Loucy (cell line): ENCODE measurements around the gene HES5.

Source experiments
- H2AFZ ChIP-seq: fragments of 200-600 bp; sonication (generic); 2 replicates; pipeline ENCODE4 v1.6.0; 2016; ENCODE audit warnings: antibody characterized with exemption, mild to moderate bottlenecking, low read length, moderate library complexity
- H3F3A ChIP-seq: fragments of 200-600 bp; 2 replicates; pipeline ENCODE4 v1.6.0; 2016; ENCODE audit warnings: antibody characterized with exemption, low read depth, mild to moderate bottlenecking
- H3K27me3 ChIP-seq: fragments of 200-600 bp; sonication (generic); 2 replicates; pipeline ENCODE4 v1.6.1; 2014; ENCODE audit warnings: low read length, mild to moderate bottlenecking; ENCODE audit not compliant: insufficient read depth, poor library complexity, severe bottlenecking
- H3K36me3 ChIP-seq: fragments of 200-600 bp; sonication (generic); 2 replicates; pipeline ENCODE4 v1.6.1; 2016; ENCODE audit warnings: low read length; ENCODE audit not compliant: insufficient read depth
- H3K4me1 ChIP-seq: fragments of 200-600 bp; sonication (generic); 2 replicates; pipeline ENCODE4 v1.5.1; 2014; ENCODE audit warnings: low read length, mild to moderate bottlenecking; ENCODE audit not compliant: insufficient read depth, poor library complexity, severe bottlenecking
- H3K4me2 ChIP-seq: fragments of 200-600 bp; sonication (generic); 2 replicates; pipeline ENCODE4 v1.6.0; 2014; ENCODE audit warnings: antibody characterized with exemption, low read length, low read depth, mild to moderate bottlenecking; ENCODE audit not compliant: poor library complexity, severe bottlenecking
- H3K4me3 ChIP-seq: fragments of 200-600 bp; sonication (generic); 2 replicates; pipeline ENCODE4 v1.5.1; 2014; ENCODE audit warnings: low read length, mild to moderate bottlenecking, mixed read lengths; ENCODE audit not compliant: poor library complexity, severe bottlenecking
- H3K79me2 ChIP-seq: fragments of 200-600 bp; sonication (generic); 2 replicates; pipeline ENCODE4 v1.6.1; 2014; ENCODE audit warnings: low read length; ENCODE audit not compliant: insufficient read depth
- H3K9ac ChIP-seq: fragments of 200-600 bp; sonication (generic); 2 replicates; pipeline ENCODE4 v1.6.0; 2014; ENCODE audit warnings: mild to moderate bottlenecking, low read depth, low read length, moderate library complexity; ENCODE audit not compliant: poor library complexity, severe bottlenecking
- H3K9me2 ChIP-seq: fragments of 200-600 bp; sonication (generic); replicated peaks from 2 replicates; pipeline ENCODE4 v1.6.1; 2016; ENCODE audit warnings: low read depth, low read length, mixed read lengths
- H3K9me3 ChIP-seq: fragments of 200-600 bp; sonication (generic); 2 replicates; pipeline ENCODE4 v1.6.1; 2014; ENCODE audit warnings: mild to moderate bottlenecking, antibody characterized with exemption, low read length, low read depth; ENCODE audit not compliant: insufficient read depth
- H4K20me1 ChIP-seq: fragments of 200-600 bp; sonication (generic); 2 replicates; pipeline ENCODE4 v1.6.0; 2014; ENCODE audit warnings: antibody characterized with exemption, low read length, mild to moderate bottlenecking; ENCODE audit not compliant: insufficient read depth, poor library complexity, severe bottlenecking
- CTCF ChIP-seq: fragments of 200-600 bp; sonication (generic); conservative IDR thresholded peaks from 2 replicates; pipeline ENCODE4 v1.5.1; 2014; ENCODE audit warnings: mild to moderate bottlenecking, antibody characterized with exemption, low read length
- EZH2phosphoT487 ChIP-seq: fragments of 200-600 bp; IDR thresholded peaks from 2 replicates; pipeline ENCODE4 v1.6.1; 2018; ENCODE audit warnings: antibody characterized with exemption, mild to moderate bottlenecking, moderate library complexity, borderline replicate concordance

HES5 gene

GRCh38 chr1:2575801-2576663, 46.0 kb upstream of the HES5 start:
- H3K4me2 ChIP-seq: no peak overlapping the region
- no peak overlapping the region for H3K9ac ChIP-seq
- H3K9me3 ChIP-seq: no peaks in the 10 kb centered on the region; the same call in 1 of the 2 replicates
- no peaks in the 10 kb centered on the region for H4K20me1 ChIP-seq
- no peaks in the 10 kb centered on the region for H3K79me2 ChIP-seq
- no peak overlapping the region for H2AFZ ChIP-seq
- no peaks in the 10 kb centered on the region for H3K36me3 ChIP-seq
- TF ChIP-seq EZH2phosphoT487 (no peak), CTCF (no peak)
- no peak overlapping the region for H3K4me3 ChIP-seq
- H3K4me1 ChIP-seq: no peaks in the 10 kb centered on the region
- no peaks in the 10 kb centered on the region for H3K9me2 ChIP-seq
- no peaks in the 10 kb centered on the region for H3K27me3 ChIP-seq
- H3F3A ChIP-seq: no peaks in the 10 kb centered on the region

GRCh38 chr1:2574350-2574749, 44.3 kb upstream of the HES5 start:
- Histone ChIP-seq H3K36me3 (no peaks in the 10 kb centered on the region), H3K4me1 (no peaks in the 10 kb centered on the region), H3K9me3 (no peaks in the 10 kb centered on the region; the same call in 1 of the 2 replicates), H3K79me2 (no peaks in the 10 kb centered on the region), H3K4me2 (no peak overlapping the region), H2AFZ (no peak overlapping the region), H3F3A (no peaks in the 10 kb centered on the region), H3K9ac (no peak overlapping the region), H4K20me1 (no peaks in the 10 kb centered on the region), H3K4me3 (no peak overlapping the region), H3K9me2 (no peaks in the 10 kb centered on the region), H3K27me3 (no peaks in the 10 kb centered on the region)
- TF ChIP-seq EZH2phosphoT487: no peak
- no peak for TF ChIP-seq CTCF

DNA sequence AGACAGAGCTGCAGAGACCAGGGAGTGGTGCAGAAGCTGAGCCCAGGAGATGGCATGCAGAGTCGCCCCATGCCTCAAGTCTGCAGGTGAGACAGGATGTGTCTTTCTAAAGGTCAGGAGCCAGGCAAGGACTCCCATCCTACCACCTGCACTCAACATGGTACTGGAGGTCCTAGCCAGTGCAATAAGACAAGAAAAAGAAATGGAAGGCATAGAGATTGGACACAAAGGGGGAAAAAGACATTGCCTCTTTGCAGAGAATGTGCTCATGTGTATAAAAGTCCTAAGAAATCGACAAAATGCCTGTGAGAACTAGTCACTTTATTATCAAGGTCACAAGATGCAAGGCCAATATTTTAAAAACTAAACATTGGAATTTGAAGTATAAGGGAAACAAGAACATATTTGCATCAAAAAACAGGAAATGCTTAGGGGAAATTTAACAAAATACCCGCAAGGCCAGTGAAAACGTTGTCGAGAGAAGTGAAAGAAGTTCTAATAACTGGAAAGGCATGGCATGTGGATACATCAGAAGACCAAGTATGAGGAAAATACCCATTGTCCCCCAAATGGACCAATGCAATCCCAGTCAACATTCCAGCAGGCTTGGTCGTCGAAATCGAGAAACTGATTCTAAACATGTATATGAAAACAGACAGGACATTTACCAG, 43.3 kb upstream of the HES5 start:
- Histone ChIP-seq H3K79me2 (no peaks in the 10 kb centered on the region), H3K9me2 (no peaks in the 10 kb centered on the region), H2AFZ (no peak overlapping the region), H3K27me3 (no peaks in the 10 kb centered on the region), H3K9ac (no peak overlapping the region), H3K4me3 (no peak overlapping the region), H3K36me3 (no peaks in the 10 kb centered on the region), H3K4me2 (no peak overlapping the region), H3K9me3 (no peaks in the 10 kb centered on the region; the same call in 1 of the 2 replicates), H4K20me1 (no peaks in the 10 kb centered on the region), H3F3A (no peaks in the 10 kb centered on the region), H3K4me1 (no peaks in the 10 kb centered on the region)
- TF ChIP-seq CTCF (no peak), EZH2phosphoT487 (no peak)
